PC-9 (cell line): Measurements from ENCODE around the gene SAP25. TPM values are rescaled to one million over a fixed set of nuclear protein-coding genes. Genes with fewer than 3 reads are reported as not detected.

ENCODE experiments used
- BruUV-seq: library from RNA; stranded (reverse); fragments of 400-500 nt; replicated peaks from 2 replicates; lab custom pipeline; 2021; lab: Mats Ljungman, UMichigan
- CTCF ChIA-PET: fragments of 300-600 bp; sonication (Branson Sonifier 250); formaldehyde crosslinking; loops from one replicate; lab custom pipeline; 2022; ENCODE audit warnings: antibody characterized with exemption; lab: Charles Lee
- POLR2A ChIA-PET: fragments of 300-600 bp; sonication (Branson Sonifier 250); formaldehyde crosslinking; loops from one replicate; lab custom pipeline; 2022; ENCODE audit warnings: antibody characterized with exemption; ENCODE audit not compliant: unreplicated experiment; lab: Charles Lee
- DNase-seq, 2 experiments: peaks; one replicate each; pipeline versions ENCODE4 v3.0.0 to v3.0.0-alpha.2; 2015 to 2022; ENCODE audit warnings: mixed read lengths in 1 of 2
- H2AFZ ChIP-seq: fragments of 200-600 bp; sonication (generic); 2 replicates; pipeline ENCODE4 v1.8.1; 2017; ENCODE audit warnings: antibody characterized with exemption
- H3F3A ChIP-seq: fragments of 200-600 bp; sonication (generic); 2 replicates; pipeline ENCODE4 v1.8.1; 2017; ENCODE audit warnings: antibody characterized with exemption, mild to moderate bottlenecking, low read depth; ENCODE audit not compliant: insufficient read depth
- H3K27ac ChIP-seq: fragments of 200-600 bp; sonication (generic); 2 replicates; pipeline ENCODE4 v1.6.1; 2016; ENCODE audit warnings: mixed run types
- H3K27me3 ChIP-seq: fragments of 200-600 bp; sonication (generic); 2 replicates; pipeline ENCODE4 v1.6.1; 2016; ENCODE audit warnings: low read depth, mixed run types; ENCODE audit not compliant: insufficient read depth
- H3K36me3 ChIP-seq: fragments of 200-600 bp; sonication (generic); 2 replicates; pipeline ENCODE4 v1.6.1; 2016; ENCODE audit warnings: low read depth, mixed run types
- H3K4me1 ChIP-seq: fragments of 200-600 bp; sonication (generic); replicated peaks from 2 replicates; pipeline ENCODE4 v1.6.1; 2016; ENCODE audit warnings: mixed run types; ENCODE audit not compliant: insufficient read depth
- H3K4me2 ChIP-seq: fragments of 200-600 bp; sonication (generic); 2 replicates; pipeline ENCODE4 v1.6.1; 2017; ENCODE audit warnings: mixed run types
- H3K4me3 ChIP-seq: fragments of 200-600 bp; sonication (generic); 2 replicates; pipeline ENCODE4 v1.6.1; 2016; ENCODE audit warnings: mixed run types
- H3K79me2 ChIP-seq: fragments of 200-600 bp; sonication (generic); 2 replicates; pipeline ENCODE4 v1.6.1; 2017; ENCODE audit warnings: low read depth, mixed run types
- H3K9me2 ChIP-seq: fragments of 200-600 bp; sonication (generic); 2 replicates; pipeline ENCODE4 v1.8.1; 2017; ENCODE audit warnings: mild to moderate bottlenecking; ENCODE audit not compliant: insufficient read depth
- H3K9me3 ChIP-seq: fragments of 200-600 bp; sonication (generic); 2 replicates; pipeline ENCODE4 v1.8.1; 2016; ENCODE audit warnings: low read depth; ENCODE audit not compliant: insufficient read depth
- H4K20me1 ChIP-seq: fragments of 200-600 bp; sonication (generic); 2 replicates; pipeline ENCODE4 v1.8.1; 2017; ENCODE audit not compliant: insufficient read depth
- CTCF ChIP-seq: fragments of 200-600 bp; sonication (generic); conservative IDR thresholded peaks from 2 replicates; pipeline ENCODE4 v1.6.1; 2017; ENCODE audit warnings: mixed run types, antibody characterized with exemption, mild to moderate bottlenecking, moderate library complexity
- EZH2 ChIP-seq: fragments of 200-600 bp; sonication (generic); IDR thresholded peaks from 2 replicates; pipeline ENCODE4 v1.8.0; 2017; ENCODE audit warnings: antibody characterized with exemption, low read depth
- intact Hi-C: fragments of 100-400 bp; cut with micrococcal nuclease; formaldehyde crosslinking; loops from one replicate; pipeline ENCODE4 v1.10.0; 2022; ENCODE audit not compliant: unreplicated experiment
- total RNA-seq: library from RNA; stranded (reverse); gene quantifications from 2 replicates; pipeline ENCODE4 v1.2.3, GENCODE V29; 2021

The SAP25 gene
- total RNA-seq, 1 experiment from 2014 or later: 11.0 TPM

GRCh38 chr7:100568176-100568895 lies 5.4 kb downstream of the SAP25 start:
- ChIA-PET CTCF (interaction anchor here (0.6 to 0.7 kb wide), 3 partner anchors 34 to 68 kb away, joined by 3 to 17 read pairs (median 5); partner anchors contain the start of gene PCOLCE), POLR2A (no interaction called here)
- Histone ChIP-seq H4K20me1 (no peaks in the 10 kb centered on the region), H3K79me2 (no peaks in the 10 kb centered on the region), H3K36me3 (no peaks in the 10 kb centered on the region), H2AFZ (no peak overlapping the region), H3K27ac (no peak overlapping the region), H3K9me2 (no peaks in the 10 kb centered on the region), H3K9me3 (no peaks in the 10 kb centered on the region), H3K4me3 (no peak overlapping the region), H3K4me2 (no peak overlapping the region), H3K4me1 (no peaks in the 10 kb centered on the region), H3F3A (peaks cover 17% of the 10 kb centered on the region), H3K27me3 (no peaks in the 10 kb centered on the region)
- no TSS peak for BruUV-seq
- no peak for DNase-seq
- intact Hi-C loops: no loop called here
- TF ChIP-seq EZH2: no peak
- no peak for TF ChIP-seq CTCF

- Histone ChIP-seq H3K27ac (no peak overlapping the region), H3K9me3 (no peaks in the 10 kb centered on the region), H3K79me2 (no peaks in the 10 kb centered on the region), H3K36me3 (no peaks in the 10 kb centered on the region), H3K4me1 (no peaks in the 10 kb centered on the region), H3K4me2 (no peak overlapping the region), H2AFZ (no peak overlapping the region), H3K4me3 (no peak overlapping the region), H3F3A (peaks cover 17% of the 10 kb centered on the region), H4K20me1 (no peaks in the 10 kb centered on the region), H3K9me2 (no peaks in the 10 kb centered on the region), H3K27me3 (no peaks in the 10 kb centered on the region)
- CTCF ChIA-PET: interaction anchor here (0.7 kb wide), 1 partner anchor 40 kb away, joined by 3 read pairs; no protein-coding TSS in a partner anchor
- peak in 1 of 2 experiments; percentile 21 for DNase-seq
- POLR2A ChIA-PET: interaction anchor here (0.6 kb wide), 1 partner anchor 45 kb away, joined by 3 read pairs; the partner anchor contains the start of gene MOSPD3
- BruUV-seq: no TSS peak
- intact Hi-C loops: no loop called here
- no peak for TF ChIP-seq CTCF
- no peak for TF ChIP-seq EZH2
These were observed 5.9 kb downstream of the SAP25 start for GRCh38 chr7:100567751-100568175.

- Histone ChIP-seq H3K9me3 (no peaks in the 10 kb centered on the region), H3K27ac (no peak overlapping the region), H3F3A (peaks cover 17% of the 10 kb centered on the region), H4K20me1 (no peaks in the 10 kb centered on the region), H3K9me2 (no peaks in the 10 kb centered on the region), H2AFZ (no peak overlapping the region), H3K4me3 (no peak overlapping the region), H3K79me2 (no peaks in the 10 kb centered on the region), H3K4me1 (no peaks in the 10 kb centered on the region), H3K36me3 (no peaks in the 10 kb centered on the region), H3K27me3 (no peaks in the 10 kb centered on the region), H3K4me2 (no peak overlapping the region)
- intact Hi-C loops: no loop called here
- BruUV-seq: no TSS peak
- POLR2A ChIA-PET: interaction anchor here (0.5 to 0.9 kb wide), 4 partner anchors 18 to 45 kb away, joined by 3 to 6 read pairs (median 4); partner anchors contain the start of genes FBXO24 and MOSPD3
- DNase-seq: peak in 1 of 2 experiments; percentile 8
- CTCF ChIA-PET: no interaction called here
- TF ChIP-seq EZH2: no peak
- TF ChIP-seq CTCF: no peak
These were observed 6.5 kb downstream of the SAP25 start for GRCh38 chr7:100567031-100567730.
